ENCODE results near the gene ATF6.

Gene ATF6

DNA sequence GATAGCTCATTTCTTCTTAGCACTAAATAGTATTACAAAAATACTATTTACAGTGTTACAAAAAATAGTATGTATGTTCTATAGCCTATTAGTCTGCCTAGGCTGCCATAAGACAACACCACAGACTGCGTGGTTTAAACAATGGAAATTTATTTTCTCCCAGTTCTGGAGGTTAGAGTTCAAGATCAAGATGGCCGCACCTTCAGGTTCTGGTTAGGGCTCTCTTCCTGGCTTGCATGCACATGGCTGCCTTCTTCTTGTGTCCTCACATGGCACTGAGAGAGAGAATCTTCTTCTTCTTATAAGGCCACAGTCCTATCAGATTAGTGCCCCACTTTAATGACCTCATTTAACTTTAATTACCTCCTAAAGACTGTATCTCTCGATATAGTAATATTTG is 4.1 kb downstream of the ATF6 start:
- no peak for DNase-seq (ENCODE audit: low read depth, low spot score)
- Histone ChIP-seq H3K4me3 (no peak overlapping the region), H3K36me3 (ENCODE audit: insufficient read depth, low read length) (no peaks in the 10 kb centered on the region), H3K9ac (ENCODE audit: insufficient read length) (no peak overlapping the region), H3K9me3 (ENCODE audit: low read depth, low read length) (no peaks in the 10 kb centered on the region), H3K27ac (no peak overlapping the region)
- TF ChIP-seq FOXP2 (optimal IDR thresholded peaks at IDR 0.05; ENCODE audit: control extremely low read depth, extremely low read length, insufficient read depth) (no peak), EZH2 (IDR thresholded peaks at IDR 0.05) (no peak), POLR2AphosphoS5 (IDR thresholded peaks at IDR 0.05; ENCODE audit: borderline replicate concordance, low read depth, low read length) (no peak)

DNA sequence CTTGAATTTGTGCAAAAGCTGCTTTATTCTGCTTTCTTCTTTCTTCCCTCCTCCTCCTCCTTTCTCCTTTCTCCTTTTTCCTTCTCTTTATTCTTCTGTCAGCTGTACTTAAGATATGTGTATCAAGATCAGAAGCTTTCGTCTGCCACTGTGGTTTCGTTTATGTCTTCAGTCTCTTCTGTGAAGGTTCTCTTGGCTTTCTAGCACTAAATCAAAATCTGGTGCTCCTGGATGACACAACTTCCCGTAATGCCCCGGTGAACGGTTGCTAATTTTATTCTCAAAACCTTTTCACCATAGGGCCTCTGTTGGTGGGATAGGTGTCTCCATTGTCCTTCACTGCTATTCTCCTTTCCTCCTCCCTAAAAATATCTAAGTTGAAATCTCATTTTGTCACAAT is 5.0 kb downstream of the ATF6 start:
- TF ChIP-seq FOXP2 (optimal IDR thresholded peaks at IDR 0.05; ENCODE audit: control extremely low read depth, extremely low read length, insufficient read depth) (no peak), POLR2AphosphoS5 (IDR thresholded peaks at IDR 0.05; ENCODE audit: borderline replicate concordance, low read depth, low read length) (no peak), EZH2 (IDR thresholded peaks at IDR 0.05) (no peak)
- H3K9me3 ChIP-seq (ENCODE audit: low read depth, low read length): no peaks in the 10 kb centered on the region
- DNase-seq (ENCODE audit: low read depth, low spot score): no peak
- no peaks in the 10 kb centered on the region for H3K36me3 ChIP-seq (ENCODE audit: insufficient read depth, low read length)
- no peak overlapping the region for H3K27ac ChIP-seq
- H3K4me3 ChIP-seq: no peak overlapping the region
- no peak overlapping the region for H3K9ac ChIP-seq (ENCODE audit: insufficient read length)

- Histone ChIP-seq H3K36me3 (ENCODE audit: insufficient read depth, low read length) (no peaks in the 10 kb centered on the region), H3K9me3 (ENCODE audit: low read depth, low read length) (no peaks in the 10 kb centered on the region), H3K27ac (no peak overlapping the region), H3K9ac (ENCODE audit: insufficient read length) (no peak overlapping the region), H3K4me3 (no peak overlapping the region)
- no peak for DNase-seq (ENCODE audit: low read depth, low spot score)
- no peak for TF ChIP-seq POLR2AphosphoS5 (IDR thresholded peaks at IDR 0.05; ENCODE audit: borderline replicate concordance, low read depth, low read length)
- TF ChIP-seq EZH2 (IDR thresholded peaks at IDR 0.05): no peak
Measured at GRCh38 chr1:161771973-161772372, 5.9 kb downstream of the ATF6 start.

- H3K4me3 ChIP-seq: no peak overlapping the region
- TF ChIP-seq POLR2AphosphoS5 (IDR thresholded peaks at IDR 0.05; ENCODE audit: borderline replicate concordance, low read depth, low read length) (no peak), EZH2 (IDR thresholded peaks at IDR 0.05) (no peak), FOXP2 (optimal IDR thresholded peaks at IDR 0.05; ENCODE audit: control extremely low read depth, extremely low read length, insufficient read depth) (no peak)
- DNase-seq (ENCODE audit: low read depth, low spot score): no peak
- no peak overlapping the region for H3K9ac ChIP-seq (ENCODE audit: insufficient read length)
- H3K27ac ChIP-seq: no peak overlapping the region
- H3K9me3 ChIP-seq (ENCODE audit: low read depth, low read length): no peaks in the 10 kb centered on the region
- H3K36me3 ChIP-seq (ENCODE audit: insufficient read depth, low read length): no peaks in the 10 kb centered on the region
Measured at GRCh38 chr1:161772397-161772796, 6.3 kb downstream of the ATF6 start.

GRCh38 chr1:161773791-161774190 is 7.7 kb downstream of the ATF6 start:
- no peaks in the 10 kb centered on the region for H3K36me3 ChIP-seq (ENCODE audit: insufficient read depth, low read length)
- no peak overlapping the region for H3K27ac ChIP-seq
- no peak overlapping the region for H3K4me3 ChIP-seq
- TF ChIP-seq FOXP2 (optimal IDR thresholded peaks at IDR 0.05; ENCODE audit: control extremely low read depth, extremely low read length, insufficient read depth): no peak
- no peak for TF ChIP-seq EZH2 (IDR thresholded peaks at IDR 0.05)
- TF ChIP-seq POLR2AphosphoS5 (IDR thresholded peaks at IDR 0.05; ENCODE audit: borderline replicate concordance, low read depth, low read length): no peak
- H3K9me3 ChIP-seq (ENCODE audit: low read depth, low read length): no peaks in the 10 kb centered on the region
- DNase-seq (ENCODE audit: low read depth, low spot score): no peak
- no peak overlapping the region for H3K9ac ChIP-seq (ENCODE audit: insufficient read length)

GRCh38 chr1:161777261-161777660 is 11.1 kb downstream of the ATF6 start:
- no peak overlapping the region for H3K4me3 ChIP-seq
- H3K36me3 ChIP-seq (ENCODE audit: insufficient read depth, low read length): peaks cover 4% of the 10 kb centered on the region
- no peak overlapping the region for H3K9ac ChIP-seq (ENCODE audit: insufficient read length)
- TF ChIP-seq POLR2AphosphoS5 (IDR thresholded peaks at IDR 0.05; ENCODE audit: borderline replicate concordance, low read depth, low read length) (no peak), EZH2 (IDR thresholded peaks at IDR 0.05) (no peak), FOXP2 (optimal IDR thresholded peaks at IDR 0.05; ENCODE audit: control extremely low read depth, extremely low read length, insufficient read depth) (no peak)
- H3K27ac ChIP-seq: no peak overlapping the region
- no peaks in the 10 kb centered on the region for H3K9me3 ChIP-seq (ENCODE audit: low read depth, low read length)
- no peak for DNase-seq (ENCODE audit: low read depth, low spot score)

DNA sequence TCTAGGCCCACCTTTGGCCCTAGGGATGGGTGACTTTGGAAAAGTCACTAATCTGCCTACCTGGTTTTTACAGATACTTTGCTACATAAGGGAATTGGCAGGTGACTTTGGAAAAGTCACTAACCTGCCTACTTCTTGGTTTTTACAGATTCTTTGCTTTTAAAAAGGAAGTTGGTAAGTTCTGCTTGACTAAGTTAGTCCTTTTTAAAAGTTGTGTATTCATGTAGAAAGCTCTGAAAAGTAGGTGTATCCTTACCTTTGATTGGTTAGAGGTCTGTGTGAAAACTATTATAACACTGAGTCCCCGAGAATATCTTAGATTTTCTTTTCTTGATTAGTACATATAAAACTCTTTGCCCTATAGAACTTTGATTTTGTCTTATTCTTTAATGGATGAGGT is 12.4 kb downstream of the ATF6 start:
- DNase-seq (ENCODE audit: low read depth, low spot score): no peak
- Histone ChIP-seq H3K9me3 (ENCODE audit: low read depth, low read length) (no peaks in the 10 kb centered on the region), H3K36me3 (ENCODE audit: insufficient read depth, low read length) (peaks cover 12% of the 10 kb centered on the region), H3K9ac (ENCODE audit: insufficient read length) (no peak overlapping the region), H3K4me3 (no peak overlapping the region), H3K27ac (no peak overlapping the region)
- TF ChIP-seq POLR2AphosphoS5 (IDR thresholded peaks at IDR 0.05; ENCODE audit: borderline replicate concordance, low read depth, low read length) (no peak), FOXP2 (optimal IDR thresholded peaks at IDR 0.05; ENCODE audit: control extremely low read depth, extremely low read length, insufficient read depth) (no peak), EZH2 (IDR thresholded peaks at IDR 0.05) (no peak)

GRCh38 chr1:161779393-161779792 is 13.3 kb downstream of the ATF6 start:
- Histone ChIP-seq H3K27ac (no peak overlapping the region), H3K9me3 (ENCODE audit: low read depth, low read length) (no peaks in the 10 kb centered on the region), H3K36me3 (ENCODE audit: insufficient read depth, low read length) (peaks cover 16% of the 10 kb centered on the region), H3K9ac (ENCODE audit: insufficient read length) (no peak overlapping the region), H3K4me3 (no peak overlapping the region)
- TF ChIP-seq FOXP2 (optimal IDR thresholded peaks at IDR 0.05; ENCODE audit: control extremely low read depth, extremely low read length, insufficient read depth) (no peak), POLR2AphosphoS5 (IDR thresholded peaks at IDR 0.05; ENCODE audit: borderline replicate concordance, low read depth, low read length) (no peak), EZH2 (IDR thresholded peaks at IDR 0.05) (no peak)
- DNase-seq (ENCODE audit: low read depth, low spot score): no peak

DNA sequence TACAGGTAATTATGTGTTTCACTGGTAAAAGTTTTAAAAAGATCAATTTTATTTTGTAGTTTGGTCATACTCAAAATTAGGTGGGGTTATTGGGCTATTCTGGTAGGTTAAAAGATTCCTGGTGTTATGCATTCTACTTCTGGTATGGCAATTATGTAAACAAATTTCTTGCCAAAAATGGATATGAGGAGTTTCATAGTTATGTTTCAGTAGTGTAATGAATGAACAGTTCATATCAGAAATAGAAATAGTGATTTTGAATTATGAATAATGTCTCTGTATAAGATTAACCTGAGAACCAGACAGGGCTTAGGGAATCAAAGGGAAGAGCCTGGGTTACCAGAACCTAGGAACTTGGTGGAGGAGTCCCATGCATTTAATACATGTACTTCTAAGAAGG is 15.9 kb downstream of the ATF6 start:
- no peak for DNase-seq (ENCODE audit: low read depth, low spot score)
- H3K36me3 ChIP-seq (ENCODE audit: insufficient read depth, low read length): peaks cover 28% of the 10 kb centered on the region
- no peaks in the 10 kb centered on the region for H3K9me3 ChIP-seq (ENCODE audit: low read depth, low read length)
- H3K27ac ChIP-seq: no peak overlapping the region
- TF ChIP-seq EZH2 (IDR thresholded peaks at IDR 0.05) (no peak), FOXP2 (optimal IDR thresholded peaks at IDR 0.05; ENCODE audit: control extremely low read depth, extremely low read length, insufficient read depth) (no peak), POLR2AphosphoS5 (IDR thresholded peaks at IDR 0.05; ENCODE audit: borderline replicate concordance, low read depth, low read length) (no peak)
- H3K4me3 ChIP-seq: no peak overlapping the region
- H3K9ac ChIP-seq (ENCODE audit: insufficient read length): no peak overlapping the region
